ENCODE results near the gene DUS1L.

DNA sequence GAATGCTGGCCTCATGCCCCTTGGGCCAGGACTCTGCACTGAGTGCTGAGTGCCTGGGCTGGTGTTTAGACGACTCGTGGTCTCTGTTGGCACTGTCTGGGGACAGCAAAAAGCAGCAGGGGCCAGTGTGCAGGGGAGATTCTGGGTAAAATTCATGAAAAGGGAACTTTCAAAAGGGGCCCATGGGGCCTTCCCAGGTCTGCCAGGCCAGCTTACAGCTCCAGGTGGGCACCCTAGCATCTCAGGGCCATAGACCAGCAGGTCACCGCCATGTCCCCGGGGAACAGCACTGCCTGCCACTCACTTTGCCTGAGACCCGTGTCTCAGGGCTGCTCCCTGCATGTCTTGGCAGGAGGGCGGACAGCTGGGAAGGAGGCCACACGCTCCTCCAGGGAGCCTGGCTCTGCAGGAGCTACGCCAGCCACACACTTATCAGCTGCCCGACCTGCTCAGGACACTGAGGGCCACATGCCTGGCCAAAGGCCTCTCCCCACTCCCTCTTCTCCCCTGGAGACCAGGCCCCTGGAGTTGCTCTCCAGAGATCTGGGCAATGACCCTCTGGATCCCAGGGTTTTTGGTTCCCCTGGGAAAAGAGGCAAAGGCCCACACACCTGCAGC, 41.2 kb upstream of the DUS1L start:
- TF ChIP-seq, protein P1, sequence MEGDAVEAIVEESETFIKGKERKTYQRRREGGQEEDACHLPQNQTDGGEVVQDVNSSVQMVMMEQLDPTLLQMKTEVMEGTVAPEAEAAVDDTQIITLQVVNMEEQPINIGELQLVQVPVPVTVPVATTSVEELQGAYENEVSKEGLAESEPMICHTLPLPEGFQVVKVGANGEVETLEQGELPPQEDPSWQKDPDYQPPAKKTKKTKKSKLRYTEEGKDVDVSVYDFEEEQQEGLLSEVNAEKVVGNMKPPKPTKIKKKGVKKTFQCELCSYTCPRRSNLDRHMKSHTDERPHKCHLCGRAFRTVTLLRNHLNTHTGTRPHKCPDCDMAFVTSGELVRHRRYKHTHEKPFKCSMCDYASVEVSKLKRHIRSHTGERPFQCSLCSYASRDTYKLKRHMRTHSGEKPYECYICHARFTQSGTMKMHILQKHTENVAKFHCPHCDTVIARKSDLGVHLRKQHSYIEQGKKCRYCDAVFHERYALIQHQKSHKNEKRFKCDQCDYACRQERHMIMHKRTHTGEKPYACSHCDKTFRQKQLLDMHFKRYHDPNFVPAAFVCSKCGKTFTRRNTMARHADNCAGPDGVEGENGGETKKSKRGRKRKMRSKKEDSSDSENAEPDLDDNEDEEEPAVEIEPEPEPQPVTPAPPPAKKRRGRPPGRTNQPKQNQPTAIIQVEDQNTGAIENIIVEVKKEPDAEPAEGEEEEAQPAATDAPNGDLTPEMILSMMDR (IDR thresholded peaks at IDR 0.05): no peak
- TF ChIP-seq EZH2phosphoT487 (IDR thresholded peaks at IDR 0.05; ENCODE audit: borderline replicate concordance, low read depth): no peak
- peak; percentile 0 for TF ChIP-seq CHD2 (IDR thresholded peaks at IDR 0.05; ENCODE audit: low read length, partially characterized antibody)
- TF ChIP-seq MAX (IDR thresholded peaks at IDR 0.05; ENCODE audit: low read depth): no peak
- TF ChIP-seq TAF1 (IDR thresholded peaks at IDR 0.05; ENCODE audit: borderline replicate concordance, low read depth, low read length): no peak
- no peak for TF ChIP-seq FOXJ3 (CRISPR knock-in tag; IDR thresholded peaks at IDR 0.05)
- TF ChIP-seq JUND (IDR thresholded peaks at IDR 0.05): no peak
